Ammon's horn (tissue), 1 donor: ENCODE data around the gene ATP13A2.

Experiments used
- DNase-seq: peaks from one replicate; pipeline ENCODE4 v3.0.0-alpha.2; 2016; ENCODE audit warnings: low spot score

ATP13A2 gene

GRCh38 chr1:17004466-17005364 lies 7.0 kb downstream of the ATP13A2 start:
- DNase-seq, result no peak

DNA sequence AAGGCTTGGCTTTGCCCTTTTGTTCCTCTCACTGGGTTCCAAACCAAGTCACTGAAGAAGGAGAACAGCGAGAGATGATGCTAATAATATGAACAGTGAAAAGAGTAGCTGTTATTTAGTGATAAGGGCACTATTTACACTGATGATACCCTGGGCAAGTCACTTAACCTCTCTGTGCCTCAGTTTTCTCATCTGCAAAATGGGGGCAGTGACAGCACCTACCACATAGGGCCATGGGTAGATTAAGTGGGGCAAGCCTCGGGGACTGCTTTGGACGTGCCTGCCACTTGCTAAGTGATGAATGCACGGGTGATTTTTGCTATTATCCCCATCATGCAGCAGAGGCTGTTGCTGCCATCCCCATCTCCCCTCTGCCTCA lies 9.2 kb downstream of the ATP13A2 start:
- DNase-seq, result no peak

DNA sequence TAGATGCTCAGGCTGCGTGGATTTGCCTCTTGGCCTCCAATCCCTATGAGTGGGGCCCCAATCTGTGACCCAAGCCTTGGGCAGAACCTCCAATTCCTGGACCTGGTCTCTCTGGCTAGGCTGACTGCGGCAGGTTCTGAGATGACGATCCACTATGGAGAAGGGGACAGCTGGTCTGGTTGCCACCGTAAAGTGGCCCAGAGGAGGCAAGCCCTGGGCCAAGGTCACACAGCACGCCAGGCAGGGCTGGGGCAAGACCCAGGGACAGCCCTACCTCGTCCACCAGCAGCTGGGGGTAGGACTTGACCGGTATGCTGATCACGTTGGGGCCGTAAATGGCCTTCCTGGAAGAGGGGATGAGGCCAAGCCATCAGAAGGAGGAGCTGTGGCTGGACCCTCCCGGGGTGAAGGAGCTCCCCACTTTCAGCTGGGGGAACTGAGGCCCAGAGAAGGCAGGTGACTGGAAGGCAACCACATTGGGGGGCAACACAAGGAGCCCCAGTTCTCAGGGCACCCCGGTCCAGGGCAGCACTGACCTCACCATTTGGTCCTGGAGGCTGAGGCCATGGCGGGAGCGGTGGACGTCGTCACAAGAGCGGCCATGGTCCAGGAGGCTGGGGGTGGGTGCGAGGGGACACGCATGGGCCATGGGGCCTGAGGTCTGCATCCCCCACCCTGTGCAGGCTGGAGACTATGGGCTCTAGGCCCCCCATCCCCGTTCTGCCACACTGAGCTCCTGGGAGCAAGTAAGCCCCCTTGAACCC lies 9.8 kb downstream of the ATP13A2 start:
- no peak for DNase-seq

DNA sequence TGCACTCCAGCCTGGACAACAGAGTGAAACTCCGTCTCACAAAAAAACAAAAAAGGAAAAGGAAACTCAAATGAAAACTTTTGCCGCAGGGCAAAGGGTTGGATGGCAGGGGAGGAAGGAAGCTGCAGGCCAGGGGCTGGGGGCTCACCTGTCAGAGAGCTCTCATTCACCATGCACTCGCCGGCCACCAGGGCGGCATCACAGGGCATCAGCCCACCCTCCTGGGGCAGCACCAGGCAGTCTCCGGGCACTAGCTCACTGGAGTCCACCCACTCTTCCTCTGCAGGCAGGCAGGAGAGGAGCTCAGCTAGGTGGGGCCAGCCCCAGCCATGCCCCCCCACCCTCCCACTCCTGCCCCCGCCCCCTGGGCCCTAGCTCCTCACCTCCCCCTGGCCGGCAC lies 11.9 kb downstream of the ATP13A2 start:
- DNase-seq, result no peak

DNA sequence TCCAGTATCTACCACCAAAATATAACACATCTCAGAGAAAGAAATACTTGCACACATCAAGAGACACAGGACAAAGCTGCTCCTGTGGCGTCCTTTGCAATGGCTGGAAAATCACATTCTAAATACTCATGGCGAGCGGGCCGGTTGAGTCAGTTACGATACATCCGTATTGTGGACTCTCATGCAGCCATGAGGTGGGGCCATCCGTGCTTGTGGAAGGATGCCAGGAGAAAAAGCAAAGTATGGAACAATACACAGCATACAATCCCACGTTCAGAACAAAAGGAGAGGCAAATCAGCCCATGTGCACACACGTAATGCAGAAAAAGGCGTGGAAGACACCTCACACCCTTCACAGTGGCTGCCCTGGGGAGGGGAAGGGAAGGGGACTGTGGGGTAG lies 13.1 kb downstream of the ATP13A2 start:
- DNase-seq, result no peak

- no peak for DNase-seq
Measured at GRCh38 chr1:16996845-16997244, 14.9 kb downstream of the ATP13A2 start.

DNA sequence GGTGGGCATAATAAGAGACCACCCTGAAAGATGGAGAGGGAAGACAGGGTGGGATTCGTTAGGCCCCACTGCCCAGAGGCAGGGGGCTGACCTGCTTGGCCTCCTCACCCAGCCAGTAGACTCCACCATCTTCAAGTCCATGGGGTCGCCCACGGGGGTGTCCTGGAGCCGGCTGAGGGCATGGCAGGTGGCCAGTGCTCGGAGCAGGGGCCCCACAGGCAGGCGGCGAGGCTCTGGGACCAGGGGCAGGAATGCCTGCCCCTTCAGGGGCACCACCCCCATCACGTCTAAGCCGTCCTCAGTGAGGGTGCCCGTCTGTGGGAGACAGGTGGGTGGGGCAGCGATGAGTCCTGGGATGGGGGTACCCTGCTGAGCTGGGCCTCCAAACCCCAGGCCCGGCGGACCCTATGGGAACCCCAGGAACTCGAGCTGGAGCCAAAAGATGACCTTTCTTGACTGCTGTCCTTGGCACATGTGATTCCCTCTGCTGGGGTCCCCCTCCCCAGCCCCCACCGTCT lies 18.1 kb downstream of the ATP13A2 start:
- no peak for DNase-seq

DNA sequence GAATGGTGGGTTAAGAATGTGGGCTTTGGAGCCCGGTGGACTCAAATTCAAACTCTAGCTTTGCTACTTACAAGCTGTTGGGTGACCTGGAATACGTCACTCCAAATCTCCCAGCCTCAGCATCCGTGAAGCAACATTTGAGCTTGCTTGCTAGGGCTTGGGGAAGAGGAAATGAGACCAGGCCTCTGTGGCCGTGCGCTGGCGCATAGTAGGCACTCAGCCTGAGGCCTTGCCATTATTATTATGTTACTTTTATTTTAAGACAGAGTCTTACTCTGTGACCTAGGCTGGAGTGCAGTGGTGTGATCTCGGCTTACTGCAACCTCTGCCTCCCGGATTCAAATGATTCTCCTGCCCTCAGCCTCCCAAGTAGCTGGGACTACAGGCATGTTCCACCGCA lies 19.1 kb downstream of the ATP13A2 start:
- no peak for DNase-seq

GRCh38 chr1:16992102-16992501 lies 19.6 kb downstream of the ATP13A2 start:
- no peak for DNase-seq

DNA sequence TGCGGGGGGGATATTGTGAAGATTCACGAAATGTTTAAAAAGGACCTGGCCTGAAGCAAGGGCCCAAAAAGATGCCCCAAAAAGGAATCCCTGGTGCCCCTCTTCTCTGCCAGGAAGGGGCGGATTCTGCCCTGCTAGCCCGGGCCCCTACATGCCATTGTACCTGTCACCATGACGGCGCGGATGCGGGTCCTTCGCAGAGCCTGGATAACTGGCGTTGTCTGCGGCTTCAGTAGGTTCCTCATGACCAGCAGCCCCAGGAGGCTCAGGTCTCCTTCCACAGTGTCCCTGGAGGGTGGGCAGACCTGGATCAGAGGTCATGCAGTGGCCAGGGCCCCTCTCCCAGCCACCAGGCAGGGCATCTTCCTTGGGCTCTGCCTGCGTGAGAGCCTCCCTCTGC lies 20.2 kb downstream of the ATP13A2 start:
- no peak for DNase-seq

DNA sequence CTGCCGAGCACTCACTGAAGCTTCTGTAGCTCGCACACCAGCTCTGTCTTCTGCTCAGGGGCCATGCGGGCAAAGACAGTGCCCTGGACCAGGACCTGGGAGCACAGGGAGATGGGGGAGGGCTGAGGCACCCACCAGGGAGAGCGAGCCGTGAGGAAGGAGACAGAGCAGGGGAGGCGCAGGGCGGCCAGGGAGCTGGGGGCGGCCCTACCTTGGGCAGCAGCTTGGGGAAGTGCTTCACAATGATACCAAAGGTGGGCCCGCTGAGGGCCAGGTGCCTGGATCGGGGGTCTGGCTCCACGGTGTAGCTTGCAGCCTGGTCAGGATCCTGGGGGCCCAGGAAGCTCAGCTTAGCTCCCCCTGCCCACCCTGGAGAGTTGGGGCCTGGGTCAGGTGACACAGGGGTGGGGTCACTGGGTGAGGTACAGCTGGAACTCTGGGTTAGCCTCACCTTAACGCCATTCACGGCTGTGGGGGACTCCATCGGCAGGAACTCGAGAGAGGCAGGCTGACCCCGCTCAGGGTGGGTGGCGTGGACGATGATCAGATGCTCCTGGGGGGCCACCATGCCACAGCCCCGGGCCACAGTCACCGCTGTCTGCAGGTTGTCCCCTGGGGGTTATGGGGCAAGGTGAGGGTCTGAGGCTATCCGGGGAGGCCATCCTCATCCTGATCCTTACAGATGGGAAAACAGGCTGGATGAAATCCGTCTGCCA lies 21.9 kb downstream of the ATP13A2 start:
- no peak for DNase-seq

DNA sequence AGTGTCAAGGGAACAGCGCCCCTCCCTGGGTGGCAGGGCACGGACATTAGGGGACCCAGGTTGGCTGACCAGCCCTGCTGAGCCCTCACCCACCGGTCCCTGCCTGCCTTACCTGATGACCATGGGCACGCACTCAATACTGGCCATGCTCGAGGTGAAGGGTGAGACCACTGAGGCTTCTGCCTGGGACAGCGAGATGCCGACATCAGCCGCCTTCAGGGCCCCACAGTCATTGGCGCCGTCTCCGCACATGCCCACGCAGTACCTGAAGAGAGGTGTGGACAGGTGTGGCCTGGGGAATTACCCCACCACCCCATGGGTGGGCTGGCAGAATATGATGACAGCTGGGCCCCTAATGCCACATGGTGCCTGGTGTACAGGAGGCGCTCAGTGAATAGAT lies 23.5 kb downstream of the ATP13A2 start:
- DNase-seq, result no peak

GRCh38 chr1:16986962-16987361 lies 24.8 kb downstream of the ATP13A2 start:
- no peak for DNase-seq

DNA sequence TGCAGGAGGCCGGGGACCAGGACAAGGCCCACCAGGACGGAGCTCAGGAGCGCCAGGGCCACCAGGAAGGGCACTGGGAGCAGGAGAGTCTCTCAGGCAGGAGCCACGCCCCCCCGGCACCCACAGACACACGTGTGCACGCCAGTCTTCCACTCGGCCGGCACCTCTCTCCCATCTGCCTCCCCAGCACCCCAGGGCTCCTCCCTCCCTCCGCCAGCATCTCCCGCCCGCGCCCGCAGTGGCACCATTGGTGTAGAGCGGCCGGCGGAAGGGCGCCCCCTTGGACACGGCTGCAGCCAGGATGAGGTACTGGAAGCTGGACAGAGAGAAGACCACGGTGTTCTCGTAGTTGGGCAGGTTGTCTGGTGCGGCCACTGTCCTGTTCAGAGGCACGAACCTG lies 25.2 kb downstream of the ATP13A2 start:
- no peak for DNase-seq

- no peak for DNase-seq
Measured at GRCh38 chr1:16986113-16986512, 25.6 kb downstream of the ATP13A2 start.

DNA sequence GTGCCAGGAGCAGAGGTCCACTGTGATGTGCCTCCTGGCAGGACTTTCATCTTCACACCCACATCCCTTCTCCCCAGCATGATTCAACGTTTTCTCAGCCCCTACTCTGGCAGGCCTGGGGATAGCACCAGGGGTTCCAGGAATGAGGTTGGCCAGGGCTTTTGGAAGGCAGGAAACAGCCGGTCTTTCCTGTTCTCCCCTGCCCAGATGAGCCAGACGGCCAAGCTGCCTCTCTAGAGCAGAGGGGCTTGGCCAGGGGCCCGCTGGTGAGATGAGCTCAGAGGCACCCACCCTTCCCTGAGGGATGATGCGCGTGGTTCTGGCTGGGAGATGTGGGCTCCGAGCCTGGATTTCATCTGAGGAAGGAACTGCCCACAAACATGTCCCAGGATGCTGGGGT lies 27.0 kb downstream of the ATP13A2 start:
- DNase-seq, result no peak

DNA sequence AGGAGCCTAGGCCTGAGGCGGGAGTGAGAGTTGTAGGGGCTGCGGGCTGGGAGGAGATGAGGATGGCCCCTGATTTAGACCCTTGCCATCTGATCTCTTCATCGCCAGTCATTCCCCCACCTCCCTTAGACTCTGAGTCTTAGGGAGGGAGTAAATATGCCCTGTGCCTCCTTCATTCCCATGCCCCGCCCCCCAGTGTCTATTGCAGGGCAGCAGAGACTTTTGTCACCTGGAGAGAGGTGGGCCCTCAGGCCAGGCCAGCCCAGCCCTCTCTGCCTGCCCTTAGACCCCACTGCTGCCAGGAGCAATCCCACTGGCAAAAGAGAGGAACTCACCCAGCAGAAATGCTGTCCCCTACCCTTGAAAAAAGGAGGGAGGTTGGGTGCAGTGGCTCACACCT lies 28.1 kb downstream of the ATP13A2 start:
- no peak for DNase-seq

DNA sequence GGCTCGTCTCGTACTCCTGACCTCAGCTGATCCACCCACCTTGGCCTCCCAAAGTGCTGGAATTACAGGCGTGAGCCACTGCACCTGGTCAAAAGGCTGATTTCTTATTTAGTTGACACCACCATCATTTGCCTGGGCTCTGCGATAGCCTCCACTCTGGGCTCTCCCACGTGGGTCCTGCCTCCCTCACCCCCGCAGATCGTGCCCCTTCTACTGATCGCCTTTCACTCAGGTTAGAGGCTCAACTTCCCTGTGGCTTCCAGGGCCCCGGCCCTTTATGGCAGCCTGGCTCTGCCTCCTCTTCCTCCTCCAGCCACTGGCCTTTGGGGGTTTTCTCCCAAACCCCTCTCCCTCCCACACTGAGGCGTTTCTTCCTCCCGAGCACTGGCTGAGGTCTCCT lies 28.8 kb downstream of the ATP13A2 start:
- no peak for DNase-seq

DNA sequence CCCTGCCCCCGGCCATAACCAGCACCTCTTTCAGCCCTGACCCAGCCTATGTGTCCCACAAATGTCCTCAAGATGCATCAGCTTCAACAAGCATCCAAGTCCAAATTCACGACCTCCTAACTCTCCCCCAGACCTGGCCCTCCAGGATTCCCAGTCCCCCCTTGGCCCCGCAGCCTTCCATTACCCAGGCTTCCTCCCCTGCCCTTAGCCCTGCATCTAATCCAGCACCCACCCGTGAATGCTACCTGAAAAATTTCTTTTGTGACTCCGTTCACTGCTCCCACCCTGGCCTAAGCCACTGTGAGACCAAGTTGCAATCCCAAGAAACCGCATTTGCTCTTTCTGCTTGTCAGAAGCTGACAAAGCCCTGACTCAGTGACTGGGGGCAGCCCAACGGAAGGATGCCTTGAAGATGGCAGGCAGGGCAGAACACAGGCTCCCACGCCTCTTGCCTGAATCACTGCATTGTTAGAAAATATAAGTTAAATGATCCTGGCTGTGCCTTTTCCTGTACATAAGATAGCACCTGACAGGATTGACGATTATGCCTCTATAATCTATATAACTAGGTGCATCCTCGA lies 30.4 kb downstream of the ATP13A2 start:
- no peak for DNase-seq

DNA sequence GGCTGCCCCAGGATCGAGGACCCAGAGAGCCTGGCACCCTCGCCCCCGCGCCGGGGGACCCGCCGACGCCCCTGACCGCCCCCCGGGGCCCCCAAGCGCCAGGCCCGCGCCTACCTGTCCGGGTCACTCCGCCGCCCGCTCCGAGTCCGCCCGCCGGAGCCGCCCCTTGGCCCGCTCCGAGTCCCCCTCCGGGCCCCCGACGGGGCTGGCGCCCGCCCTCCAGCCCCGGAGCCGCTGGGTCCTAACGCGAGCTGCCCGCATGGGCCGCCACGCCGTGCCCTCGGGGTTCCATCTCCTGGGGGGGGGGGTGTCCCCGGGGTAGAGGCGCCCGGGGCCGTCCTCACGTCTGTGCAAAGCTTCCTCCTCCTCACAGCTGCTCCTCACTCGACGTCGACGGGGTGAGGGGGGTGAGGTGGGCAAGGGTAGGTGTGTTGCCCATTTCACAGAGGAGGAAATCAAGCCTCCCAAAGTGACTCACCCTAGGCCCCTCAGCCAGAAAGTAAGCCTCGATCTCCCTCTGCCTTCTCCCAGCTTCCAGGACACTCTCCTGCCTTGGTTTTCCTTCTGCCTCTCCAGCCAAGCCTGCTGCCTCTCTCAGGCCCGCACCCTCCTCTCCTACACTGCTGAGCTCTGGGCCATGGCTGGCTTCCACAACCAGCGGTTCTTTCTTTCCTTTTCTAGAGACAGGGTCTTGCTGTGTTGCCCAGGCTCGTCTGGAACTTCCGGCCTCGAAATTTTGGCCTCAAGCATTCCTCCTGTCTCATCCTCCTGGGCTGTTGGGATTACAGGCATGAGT lies 31.1 kb downstream of the ATP13A2 start, which contains the start of gene MFAP2:
TSS of gene MFAP2 (minus strand) at position 148 of the 796 bp plus-strand sequence. CDS start 2,347 bp downstream, outside the sequence.
- DNase-seq, result no peak
